Activated CD8-positive, alpha-beta memory T cell treated with anti-CD3 and anti-CD28 coated beads for 24 hours (primary cell): ENCODE results near the gene MACROH2A1.

Experiments
- DNase-seq: peaks from one replicate; pipeline ENCODE4 v3.0.0-alpha.2; 2020

The MACROH2A1 gene

DNA sequence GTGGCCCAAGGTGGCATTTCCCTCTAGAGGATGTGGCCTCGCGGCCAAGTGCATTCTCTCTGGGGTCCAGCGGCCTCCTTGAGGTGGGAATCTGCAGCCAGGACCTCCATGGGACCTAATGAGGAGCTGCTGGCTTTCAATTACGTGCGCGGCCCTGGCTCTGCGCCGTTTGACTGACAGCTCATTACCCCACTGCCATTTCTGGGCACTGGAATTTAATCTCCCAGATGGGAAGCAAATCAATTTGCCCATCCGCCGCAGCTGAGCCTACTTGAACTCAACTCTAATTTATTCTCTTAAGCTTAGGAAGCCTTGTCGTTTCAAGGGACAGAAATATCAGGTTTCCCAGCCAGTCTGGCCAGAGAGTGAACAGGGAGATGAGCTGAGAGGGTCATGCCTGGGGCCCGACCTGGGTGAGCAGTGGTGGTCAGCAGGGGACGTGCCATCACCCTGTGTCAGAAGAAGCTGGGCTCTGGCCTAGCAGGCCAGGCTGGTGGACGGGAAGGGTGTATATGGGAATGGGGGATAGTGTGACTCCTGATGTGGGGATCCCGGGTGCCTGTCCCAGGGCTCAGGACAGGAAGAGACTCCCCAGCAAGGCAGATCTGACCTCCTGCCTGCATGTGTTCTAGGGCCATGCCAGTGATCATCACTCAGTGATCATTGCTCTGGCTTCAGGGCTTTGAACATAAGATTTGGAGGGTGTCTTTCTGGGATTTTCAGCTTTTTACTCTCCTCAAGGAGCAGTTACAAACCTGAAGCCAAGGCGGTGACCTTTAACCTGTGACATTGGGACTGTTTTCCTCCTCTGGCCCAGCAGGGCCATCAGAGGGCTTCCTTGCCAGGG, 69.7 kb downstream of the MACROH2A1 start:
- no peak for DNase-seq

DNA sequence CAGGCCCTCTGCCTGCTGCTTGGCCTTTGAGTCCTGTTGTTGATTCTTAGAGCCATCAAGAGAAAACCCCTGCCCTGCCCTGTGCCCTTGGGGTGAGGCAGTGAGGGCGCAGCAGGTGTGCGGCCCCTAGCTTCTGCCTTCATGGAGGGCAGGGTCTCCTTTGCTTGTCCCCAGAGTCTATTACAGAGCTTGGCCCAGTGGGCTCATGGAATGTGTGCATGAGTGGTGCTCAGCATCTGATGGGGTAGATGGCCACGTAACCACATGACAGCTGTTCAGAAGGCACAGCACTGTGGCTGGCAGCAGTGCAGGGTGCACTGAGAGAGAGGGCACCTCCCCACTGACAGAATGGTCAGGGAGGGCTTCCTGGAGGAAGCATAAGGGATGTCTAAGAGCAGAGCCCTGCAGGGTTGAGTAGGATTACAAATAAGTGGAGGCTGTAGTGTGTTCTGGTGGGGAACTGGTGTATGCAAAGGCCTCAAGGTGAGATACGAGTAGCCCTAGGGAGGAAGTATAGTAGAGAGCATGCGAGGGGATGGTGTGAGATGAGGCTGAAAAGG, 70.8 kb downstream of the MACROH2A1 start:
- DNase-seq, result no peak

DNA sequence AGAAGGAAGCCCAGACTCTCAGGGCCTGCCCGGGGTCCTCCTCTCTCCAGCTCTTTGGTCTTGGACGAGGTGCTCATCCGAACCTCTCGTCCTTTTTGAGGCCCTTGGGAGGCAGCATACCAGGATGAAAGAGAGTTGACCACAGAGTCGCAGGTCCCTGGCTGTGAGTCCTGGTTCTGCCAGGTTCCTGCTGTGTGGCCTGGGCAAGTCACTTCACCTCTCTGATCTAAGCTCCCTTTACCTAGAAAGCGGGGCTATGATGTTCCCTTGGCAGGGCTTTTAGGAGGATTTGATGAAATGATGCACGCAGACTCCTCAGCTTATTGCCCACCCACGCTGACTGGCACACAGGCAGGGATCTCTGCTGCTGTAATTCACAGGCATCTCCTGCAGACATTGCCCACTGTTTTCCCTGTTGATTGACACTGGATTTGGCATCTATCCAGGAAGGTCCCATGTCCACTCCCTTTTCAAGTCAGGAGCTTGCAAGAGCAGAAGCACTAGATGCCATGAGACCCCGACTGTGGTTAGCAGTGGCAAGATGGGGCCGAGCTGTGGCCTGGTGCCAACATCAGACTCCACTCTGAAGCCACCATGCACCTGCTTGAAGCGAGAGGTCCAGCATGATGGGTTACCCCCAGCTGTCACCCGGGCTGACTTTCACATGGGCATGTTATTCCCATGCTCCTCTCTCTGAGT, 71.5 kb downstream of the MACROH2A1 start:
- DNase-seq, result no peak

DNA sequence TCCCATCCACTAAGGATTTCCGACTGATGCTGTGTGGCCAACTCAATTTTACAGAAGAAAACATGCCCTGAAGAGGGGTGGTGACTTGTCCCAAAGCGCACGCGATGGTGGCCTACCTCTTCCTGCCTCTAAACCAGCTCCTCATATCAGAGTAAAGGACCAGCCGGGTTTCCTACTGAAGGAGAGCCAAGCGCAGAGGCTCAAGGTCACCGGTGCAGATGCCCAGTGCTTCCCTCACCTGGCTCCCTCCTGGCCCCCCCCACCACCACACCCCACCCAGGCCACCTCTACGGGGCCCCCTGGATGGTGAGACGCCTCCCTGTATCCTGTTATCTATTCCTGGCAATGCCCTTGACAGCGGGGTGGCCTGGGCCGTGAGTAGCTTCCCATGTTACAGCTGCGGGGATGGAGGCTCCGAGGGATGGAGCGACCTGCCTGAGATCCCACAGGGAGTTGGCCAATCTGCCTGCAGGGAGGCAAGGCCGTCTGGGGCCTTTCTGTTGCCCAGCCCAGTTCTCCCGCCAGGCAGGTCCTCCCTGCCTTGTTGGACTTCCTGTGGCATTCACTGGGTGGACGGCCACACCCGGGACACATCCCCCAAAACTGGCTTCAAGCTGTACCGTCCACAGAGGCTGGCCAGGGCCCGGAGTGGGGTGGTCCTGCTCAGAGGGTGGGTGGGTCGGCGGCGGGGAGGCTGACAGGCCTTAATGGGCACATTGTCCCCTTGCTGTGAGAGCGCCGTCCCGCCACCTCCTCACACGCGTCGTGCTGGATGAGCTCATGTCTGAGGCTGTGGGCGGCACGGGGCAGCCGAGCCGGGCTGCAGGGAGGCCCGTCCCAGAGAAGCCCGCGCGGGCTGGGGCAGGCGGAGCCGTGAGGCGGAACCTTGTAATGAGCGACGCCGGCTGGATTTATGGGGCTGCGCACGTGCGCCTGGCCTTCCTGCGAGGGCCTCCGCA, 72.5 kb downstream of the MACROH2A1 start:
- DNase-seq, result no peak

DNA sequence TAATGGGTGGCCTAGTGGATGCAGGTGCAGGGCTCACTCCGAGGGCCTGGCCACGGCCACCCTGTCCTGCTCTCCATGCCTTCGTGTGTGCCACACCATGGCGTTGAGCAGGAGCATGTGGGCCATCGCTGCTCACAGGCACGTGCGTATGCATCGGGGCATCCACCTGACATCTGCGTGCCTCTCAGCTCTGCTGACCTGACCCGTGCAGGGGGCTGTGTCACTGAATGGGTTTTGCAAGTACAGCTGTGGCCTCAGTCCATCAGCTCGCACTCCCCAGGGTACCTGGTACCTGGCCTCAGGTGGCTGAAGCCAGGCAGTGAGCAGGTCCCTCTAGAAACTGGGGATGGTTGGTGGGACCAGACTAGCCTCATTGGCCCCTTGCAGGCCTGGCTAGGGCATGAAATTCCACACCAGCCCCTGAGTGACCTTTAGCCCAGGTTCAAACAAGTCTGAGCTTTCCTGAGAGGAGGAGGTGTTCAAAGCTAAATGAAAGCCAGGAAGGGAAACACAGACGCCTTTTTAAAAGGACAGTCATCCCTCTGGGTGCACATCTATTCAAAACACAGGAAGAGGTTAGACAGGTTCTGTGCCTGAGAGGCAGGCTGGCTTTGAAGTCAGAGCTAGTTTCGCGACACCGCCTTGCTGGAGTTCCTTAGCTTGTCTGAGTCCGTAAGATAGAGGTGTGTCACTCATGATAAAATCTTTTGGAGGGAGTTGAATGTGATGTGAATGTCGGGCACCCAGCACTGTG, 74.0 kb downstream of the MACROH2A1 start:
- DNase-seq, result no peak

DNA sequence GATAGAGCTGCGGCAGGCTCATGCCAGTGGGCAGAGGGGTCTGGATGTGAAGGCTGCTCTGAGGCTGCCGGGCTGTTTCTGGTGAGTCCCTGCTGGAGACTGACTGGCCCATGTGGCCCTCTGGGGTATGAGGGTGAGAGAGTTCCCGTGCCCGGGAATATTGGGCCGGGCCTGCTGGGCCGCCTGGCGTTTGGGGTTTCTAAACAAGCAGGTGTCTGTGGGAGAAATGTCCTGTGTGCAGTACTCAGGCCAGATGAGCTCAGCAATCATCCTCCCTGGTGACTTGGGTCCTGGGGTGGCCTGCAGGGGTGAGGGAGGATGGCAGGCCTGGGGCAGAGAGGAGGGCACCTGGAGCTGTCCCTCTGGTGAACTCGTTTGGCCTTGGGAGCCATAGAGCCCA, 74.9 kb downstream of the MACROH2A1 start:
- no peak for DNase-seq

DNA sequence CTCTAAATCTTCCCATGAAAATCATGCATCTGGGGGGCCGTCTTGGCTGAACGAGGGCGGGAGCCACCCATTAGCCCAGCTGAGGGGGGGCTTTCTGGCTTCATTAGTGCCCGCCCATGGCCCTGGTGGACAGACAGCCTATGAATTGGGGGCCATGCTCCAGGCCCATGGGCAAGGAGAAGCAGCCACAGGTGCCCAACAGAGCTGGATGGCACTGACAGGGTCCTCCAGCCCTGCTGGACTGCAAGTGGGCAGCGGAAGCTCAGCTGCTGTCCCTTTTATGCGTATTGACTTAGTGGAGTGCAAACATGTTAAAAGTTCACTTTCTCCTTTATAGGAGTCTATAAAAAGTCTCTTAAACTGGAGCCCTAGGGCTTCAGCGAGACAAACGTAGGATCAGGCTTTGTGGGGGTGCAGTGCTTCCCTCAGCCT, 75.3 kb downstream of the MACROH2A1 start:
- DNase-seq, result no peak

DNA sequence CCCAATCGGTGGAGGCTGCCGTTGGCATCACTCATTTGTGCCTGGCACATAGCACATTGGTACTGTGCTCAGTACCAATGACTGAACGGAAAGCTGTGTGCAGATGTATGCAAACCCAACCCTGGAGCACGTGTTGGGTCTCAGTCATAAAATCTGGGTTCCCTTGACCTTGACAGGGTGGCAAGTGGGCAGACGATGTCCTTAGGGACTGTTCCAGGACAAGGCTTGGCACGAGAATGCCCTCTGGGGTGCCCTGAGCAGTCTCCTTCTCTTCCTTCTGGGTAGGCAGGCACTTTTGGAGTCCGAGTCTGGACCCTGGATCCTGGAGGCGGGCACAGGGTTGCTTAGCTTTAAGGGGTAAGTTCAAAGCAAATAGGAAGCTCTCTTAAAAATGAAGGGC, 75.8 kb downstream of the MACROH2A1 start:
- peak; percentile 5 for DNase-seq

DNA sequence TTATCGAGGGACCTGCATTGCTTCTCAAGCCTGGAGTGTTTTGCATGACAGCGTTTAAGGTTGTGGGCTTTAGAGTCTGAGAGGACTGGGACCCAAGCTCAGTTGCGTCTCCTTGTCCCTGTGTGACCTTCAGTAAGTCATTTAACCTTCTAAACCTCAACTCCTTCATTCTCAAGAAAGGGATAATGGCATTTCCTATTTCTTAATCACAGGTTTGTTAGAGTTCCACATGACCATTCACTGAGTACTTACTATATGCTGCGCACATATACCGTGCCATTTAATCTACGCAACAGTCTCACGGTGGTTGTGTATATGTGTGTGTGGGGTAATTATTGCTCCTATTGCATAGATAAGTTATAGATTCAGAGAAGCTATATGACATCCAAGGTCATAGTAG, 76.3 kb downstream of the MACROH2A1 start:
- no peak for DNase-seq

DNA sequence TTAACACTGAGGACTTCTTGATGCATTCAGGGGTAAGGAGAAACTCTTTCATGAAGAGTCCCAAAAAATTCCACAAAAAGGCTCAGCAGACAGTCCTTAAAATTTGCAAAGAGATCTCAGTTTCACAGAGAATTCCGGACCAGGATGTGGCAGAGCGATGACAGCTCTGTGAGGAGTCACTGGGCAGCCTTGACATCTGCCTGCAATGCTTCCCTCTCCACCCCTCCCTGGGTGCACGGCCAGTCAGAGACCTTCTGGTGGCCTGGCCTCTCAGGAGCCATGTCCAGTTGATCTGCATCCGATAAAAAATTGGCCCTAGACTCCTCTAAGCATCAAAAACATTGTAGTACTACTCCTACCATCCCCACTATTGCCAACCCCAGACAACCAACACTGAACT, 76.8 kb downstream of the MACROH2A1 start:
- DNase-seq, result no peak

DNA sequence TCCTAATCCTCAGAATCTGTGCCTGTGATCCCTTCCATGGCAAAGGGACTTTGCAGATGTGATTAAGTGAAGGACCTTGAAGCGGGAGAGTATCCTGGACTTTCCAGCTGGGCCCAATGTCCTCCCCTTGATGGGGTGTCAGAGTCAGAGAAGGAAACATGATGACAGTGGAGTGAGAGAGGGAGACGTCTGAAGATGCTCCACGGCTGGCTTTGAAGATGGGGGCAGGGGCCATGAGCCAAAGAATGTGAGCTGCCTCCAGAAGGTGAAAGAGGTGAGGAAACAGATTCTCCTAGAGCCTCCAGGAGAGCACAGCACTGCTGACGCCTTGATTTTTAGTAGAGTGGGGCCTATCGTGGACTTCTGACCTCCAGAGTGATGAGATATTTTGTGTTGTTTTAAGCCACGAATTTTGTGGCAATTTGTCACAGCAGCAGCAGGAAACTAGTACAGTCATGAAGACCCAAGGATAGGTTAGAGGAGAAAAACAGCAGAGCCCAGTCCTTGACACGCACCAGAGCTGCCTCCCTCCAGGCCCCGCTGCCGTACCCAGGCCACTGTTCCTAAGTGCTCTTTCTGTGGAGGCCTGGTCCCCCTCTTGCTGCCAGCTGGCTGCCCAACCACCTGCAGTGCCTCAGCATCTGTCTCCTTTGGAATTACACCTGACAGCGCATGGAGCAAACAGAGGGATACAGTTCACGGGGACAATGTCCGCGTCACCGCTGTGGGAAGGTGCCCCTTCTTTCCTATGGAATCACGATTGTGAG, 78.1 kb downstream of the MACROH2A1 start:
- peak; percentile 32 for DNase-seq

DNA sequence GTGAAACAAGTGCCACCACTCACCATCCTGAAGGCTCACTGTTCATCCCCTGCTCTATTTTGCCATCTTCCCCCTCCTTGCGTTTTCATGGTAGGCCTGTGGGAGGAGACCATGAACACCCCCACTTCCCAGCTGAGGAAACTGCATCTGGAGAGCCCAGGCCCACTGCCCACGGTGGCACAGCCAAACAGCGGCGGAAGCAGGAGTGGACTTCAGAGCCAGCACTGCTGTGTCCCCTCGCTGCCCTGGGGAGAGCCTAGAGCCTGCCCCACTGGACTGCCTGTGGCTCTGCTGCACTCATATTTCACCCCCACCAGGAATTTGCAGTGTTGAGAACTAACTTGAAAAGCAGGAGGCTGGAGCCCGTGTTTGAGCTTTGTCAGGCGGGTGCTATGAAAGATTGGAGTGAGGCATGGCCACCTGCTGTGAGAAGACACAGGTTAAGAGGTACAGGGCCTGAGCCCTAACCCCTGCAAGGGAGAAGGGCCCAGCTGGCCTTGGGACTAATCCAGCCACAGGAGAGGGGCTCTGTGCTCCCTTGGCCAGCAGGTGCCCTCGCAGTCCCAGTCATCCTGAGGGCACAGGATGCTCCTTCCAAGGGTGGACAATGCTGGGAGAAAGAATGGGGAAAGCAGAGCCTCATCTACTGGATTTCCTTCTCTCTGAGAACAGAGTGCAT, 79.0 kb downstream of the MACROH2A1 start:
- peak; percentile 26 for DNase-seq

DNA sequence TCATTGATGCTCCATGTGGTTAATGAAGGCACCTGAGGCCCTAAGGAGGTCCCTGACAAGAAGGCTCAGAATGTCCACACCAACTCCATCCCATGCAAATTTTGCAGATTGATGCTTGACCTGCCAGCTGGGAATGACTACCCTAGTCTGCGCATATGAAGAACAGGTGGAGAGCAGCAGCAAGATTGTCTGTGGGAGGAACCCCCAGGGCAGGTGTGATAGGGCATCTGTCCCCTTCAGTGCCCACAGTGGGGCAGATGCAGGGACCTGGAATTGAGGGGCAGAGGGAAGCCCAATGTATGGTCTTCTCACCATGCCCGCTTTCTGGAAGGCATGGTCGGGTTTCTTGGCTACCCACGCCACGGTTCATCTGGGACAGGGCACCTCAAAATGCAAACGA, 79.6 kb downstream of the MACROH2A1 start:
- DNase-seq, result peak; percentile 33

DNA sequence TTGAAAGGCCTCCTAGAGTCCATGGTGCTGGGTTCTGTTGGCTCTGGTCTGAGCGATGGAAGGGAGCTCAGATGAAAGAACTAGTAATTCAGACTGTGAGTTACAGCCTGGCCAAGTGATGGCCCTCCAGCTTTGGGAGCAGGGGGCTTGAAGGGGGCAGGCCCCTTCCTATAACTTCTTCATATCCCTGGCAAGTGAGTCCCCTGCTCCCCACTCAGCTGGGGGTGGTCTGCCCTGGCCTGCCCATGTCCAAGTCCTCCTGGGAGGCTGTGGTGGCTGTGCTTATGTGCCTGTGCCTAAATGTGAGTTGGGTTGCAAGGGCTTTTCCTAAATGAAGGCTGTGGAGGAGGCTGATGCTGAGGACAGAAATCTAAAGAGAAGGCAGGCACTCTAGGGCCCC, 80.1 kb downstream of the MACROH2A1 start:
- peak; percentile 32 for DNase-seq

DNA sequence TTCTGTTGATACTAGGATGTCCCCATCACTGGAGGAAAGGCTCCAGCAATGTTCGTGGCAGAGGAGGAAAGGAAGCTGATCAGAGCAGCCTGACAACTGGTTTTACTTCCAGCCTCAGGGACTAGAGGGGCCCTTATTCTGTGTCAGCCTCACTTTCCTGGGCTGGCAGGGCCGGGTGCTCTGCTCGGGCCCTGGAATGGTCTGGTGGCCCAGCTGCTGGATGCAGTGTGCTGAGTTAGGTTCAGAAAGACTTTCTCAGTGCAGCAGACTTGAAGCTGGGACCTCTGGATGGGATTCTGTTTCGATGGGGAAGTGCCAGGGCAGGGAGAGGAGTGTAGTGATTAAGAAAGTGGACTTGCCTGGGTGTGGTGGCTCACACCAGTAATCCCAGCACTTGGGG, 81.0 kb downstream of the MACROH2A1 start:
- DNase-seq, result peak; percentile 33

DNA sequence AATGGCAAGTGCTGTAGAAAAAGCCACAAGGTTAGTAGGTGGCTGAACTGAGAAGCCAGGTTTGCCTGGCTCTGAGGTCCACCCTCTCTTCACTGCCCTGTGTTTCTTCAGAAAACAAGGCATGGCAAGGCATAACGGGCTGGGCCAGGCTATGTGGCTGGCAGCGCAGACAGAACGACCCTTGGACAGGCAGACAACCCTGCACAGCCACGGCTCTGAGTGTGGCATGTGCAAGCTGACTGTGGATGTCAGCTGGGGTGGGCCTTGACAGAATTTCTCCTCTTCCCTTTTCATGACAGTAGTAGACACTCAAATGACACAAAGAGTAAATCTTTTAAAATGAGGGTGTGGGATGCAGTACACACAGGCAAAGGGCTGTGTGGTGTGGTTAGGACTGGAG, 81.7 kb downstream of the MACROH2A1 start:
- peak; percentile 26 for DNase-seq

DNA sequence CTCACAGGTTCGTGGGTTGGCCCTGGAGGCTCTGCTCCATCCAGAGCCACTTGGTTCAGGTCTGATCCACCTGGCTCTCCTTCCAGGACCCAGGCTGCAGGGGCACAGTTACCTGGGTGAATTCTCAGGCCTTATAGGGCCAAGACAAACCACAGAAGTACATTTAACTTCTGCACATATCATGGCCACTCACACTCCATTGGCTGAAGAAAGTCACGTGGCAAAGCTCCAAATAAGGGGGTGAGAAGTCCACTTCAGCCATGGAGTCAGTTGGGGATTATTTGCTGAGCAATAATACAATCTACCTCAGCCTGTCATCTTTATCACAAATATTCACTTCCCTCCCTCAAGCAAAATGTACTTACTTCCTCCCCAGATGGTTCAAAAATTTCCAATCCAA, 83.6 kb downstream of the MACROH2A1 start:
- DNase-seq, result no peak

DNA sequence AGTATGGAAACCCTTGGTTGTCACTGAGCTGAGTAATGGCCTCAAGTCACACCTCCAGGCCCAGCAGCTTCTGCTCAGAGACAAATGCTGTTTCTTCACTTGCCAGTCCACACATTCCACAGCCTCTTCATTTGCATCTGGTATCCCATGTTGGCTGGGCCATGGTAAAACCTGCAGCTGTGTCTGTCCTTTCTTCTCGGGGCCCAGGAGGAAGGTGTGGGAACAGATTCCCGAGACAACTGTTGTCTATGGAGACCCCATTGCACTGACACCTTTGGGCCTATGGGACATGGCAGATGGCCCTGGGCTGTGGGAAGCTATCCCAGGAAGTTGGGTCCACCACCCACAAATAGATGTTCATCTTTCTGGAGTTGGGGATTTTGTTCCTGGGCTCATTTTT, 85.1 kb downstream of the MACROH2A1 start:
- DNase-seq, result peak; percentile 32

DNA sequence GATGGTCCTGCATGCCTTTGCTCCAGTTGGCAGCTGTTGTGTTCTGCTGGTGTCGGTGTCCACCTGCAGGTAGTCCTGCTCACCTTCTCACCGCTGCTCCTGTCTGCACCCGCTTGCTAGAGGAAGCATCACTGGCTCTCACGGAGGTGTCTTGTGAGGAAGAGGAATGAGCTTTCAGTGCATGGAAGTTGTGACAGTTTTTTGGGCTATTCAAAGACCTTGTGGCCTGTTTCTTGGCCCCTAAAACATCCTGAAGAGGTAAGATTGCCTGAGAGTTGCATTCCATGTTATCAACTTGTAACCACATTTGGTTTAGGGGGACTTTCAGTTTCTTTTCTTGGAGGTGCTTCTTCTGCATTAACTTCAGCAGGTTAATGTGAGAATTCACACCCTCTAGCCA, 85.6 kb downstream of the MACROH2A1 start:
- peak; percentile 19 for DNase-seq

DNA sequence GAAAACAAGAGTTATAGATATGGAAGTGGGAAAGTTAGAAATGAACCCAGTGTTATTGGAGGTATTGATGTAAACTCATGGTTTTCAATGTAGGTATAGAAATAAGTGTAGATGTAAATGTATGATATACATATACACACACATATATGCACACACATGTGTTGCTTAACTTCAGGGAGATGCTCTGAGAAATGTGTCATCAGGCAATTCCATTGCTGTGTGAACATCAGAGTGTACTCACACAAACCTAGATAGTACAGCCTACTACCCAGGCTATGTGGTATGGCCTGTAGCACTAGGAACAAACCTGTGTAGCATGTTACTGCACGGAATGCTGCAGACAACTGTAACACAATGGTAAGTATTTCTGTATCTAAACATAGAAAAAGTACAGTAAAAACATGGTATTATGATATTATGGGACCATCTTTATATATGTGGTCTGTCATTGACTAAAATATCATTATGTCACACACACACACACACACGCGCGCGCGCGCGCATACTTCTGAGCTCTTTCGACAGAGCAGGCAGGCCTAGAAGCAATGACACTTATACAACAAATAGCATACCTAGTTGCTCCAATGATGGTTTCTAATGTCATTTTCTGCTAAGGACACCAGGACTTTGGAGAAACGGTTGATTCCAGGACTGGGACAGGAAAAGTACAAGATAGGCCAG, 86.6 kb downstream of the MACROH2A1 start:
- DNase-seq, result peak; percentile 19
